HuH-7.5 (cell line): Measurements from ENCODE around the gene BRF1.
A peak's percentile ranks its signal among the peaks of the same experiment; 100 is the strongest.
"Not testable (repeated sequence)": the region's sequence is repeated elsewhere in the genome, so short reads cannot be mapped to it uniquely, and the experiment has no call there.

Experiments used
- DNase-seq: peaks from one replicate; pipeline ENCODE4 v3.0.0; 2011; ENCODE audit warnings: low spot score

Gene BRF1

GRCh38 chr14:105315941-105316576 is 15.3 kb upstream of the BRF1 start:
- no peak for DNase-seq

- peak; percentile 50 for DNase-seq
Observed at GRCh38 chr14:105315211-105315721, 14.5 kb upstream of the BRF1 start.

- DNase-seq = peak; percentile 99
Observed at GRCh38 chr14:105314287-105315200, 13.7 kb upstream of the BRF1 start, which contains the start of gene PACS2. Gene PACS2 (plus strand): TSS chr14:105314748. CDS start chr14:105314919, 171 bp downstream.

- DNase-seq = peak; percentile 58
Observed at GRCh38 chr14:105313381-105314286, 12.8 kb upstream of the BRF1 start.

- no peak for DNase-seq
Observed at GRCh38 chr14:105312973-105313372, 12.2 kb upstream of the BRF1 start.

GRCh38 chr14:105311838-105312237 is 11.0 kb upstream of the BRF1 start:
- no peak for DNase-seq

- DNase-seq = no peak
Observed at GRCh38 chr14:105309371-105309770, 8.6 kb upstream of the BRF1 start.

- DNase-seq = no peak
Observed at GRCh38 chr14:105307052-105307727, 6.4 kb upstream of the BRF1 start.

GRCh38 chr14:105305791-105306190 is 5.0 kb upstream of the BRF1 start:
- no peak for DNase-seq

- no peak for DNase-seq
Observed at GRCh38 chr14:105305345-105305744, 4.5 kb upstream of the BRF1 start.

GRCh38 chr14:105304565-105304964 is 3.8 kb upstream of the BRF1 start:
- no peak for DNase-seq

- DNase-seq = no peak
Observed at GRCh38 chr14:105303949-105304348, 3.1 kb upstream of the BRF1 start.

GRCh38 chr14:105301915-105302249 is 1.1 kb upstream of the BRF1 start:
- not testable (repeated sequence) for DNase-seq

- DNase-seq = peak; percentile 93
Observed at GRCh38 chr14:105301103-105301914, 508 bp upstream of the BRF1 start.

- DNase-seq = no peak
Observed at GRCh38 chr14:105299654-105300541, 903 bp downstream of the BRF1 start.

- DNase-seq = not testable (repeated sequence)
Observed at GRCh38 chr14:105297311-105297710, 3.5 kb downstream of the BRF1 start.

- no peak for DNase-seq
Observed at GRCh38 chr14:105294142-105294597, 6.6 kb downstream of the BRF1 start.

GRCh38 chr14:105292826-105293711 is 7.7 kb downstream of the BRF1 start:
- no peak for DNase-seq
